Epithelial cell of proximal tubule (primary cell): Measurements from ENCODE around the gene ZNF280B. TPM values are rescaled to one million over a fixed set of nuclear protein-coding genes. Genes with fewer than 3 reads are reported as not detected.
"Not testable (repeated sequence)": the region's sequence is repeated elsewhere in the genome, so short reads cannot be mapped to it uniquely, and the experiment has no call there.

ENCODE experiments used
- DNase-seq: peaks from one replicate; pipeline ENCODE4 v3.0.0-alpha.2; 2011; ENCODE audit warnings: low read depth
- H3K4me3 ChIP-seq: 2 replicates; pipeline ENCODE4 v1.5.1; 2011; ENCODE audit warnings: low read depth, mild to moderate bottlenecking, low read length
- CTCF ChIP-seq: conservative IDR thresholded peaks from 2 replicates; pipeline ENCODE4 v1.5.1; 2012; ENCODE audit warnings: low read depth, mild to moderate bottlenecking, low read length
- total RNA-seq: library from RNA; depleted of rRNA; stranded (reverse); fragments of >200 nt; gene quantifications from 2 replicates; pipeline ENCODE4 v1.2.3, GENCODE V29; 2015

Gene ZNF280B
- total RNA-seq, 1 donor from 2014 or later: 2.4 TPM

DNA sequence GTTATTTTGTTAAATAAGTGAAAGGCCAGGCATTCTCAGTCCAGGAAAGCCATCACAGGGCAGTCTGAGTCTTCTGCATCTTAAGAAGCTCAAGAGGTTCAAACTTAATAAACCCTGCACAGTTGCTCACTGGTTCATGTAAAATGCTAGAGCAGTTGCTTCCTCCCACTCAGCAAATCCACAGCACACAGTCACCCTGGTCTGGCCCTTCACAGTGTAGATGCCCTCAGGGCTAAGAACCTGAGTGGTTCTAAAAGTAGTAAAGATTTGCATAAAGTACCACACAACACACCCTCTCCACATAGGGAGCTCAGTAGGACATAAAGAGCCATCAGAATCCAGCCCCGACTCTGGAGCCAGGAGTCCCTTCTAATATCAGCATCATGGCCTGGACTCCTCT is 58.7 kb downstream of the ZNF280B start:
- no peak overlapping the region for H3K4me3 ChIP-seq
- no peak for TF ChIP-seq CTCF
- DNase-seq: no peak

DNA sequence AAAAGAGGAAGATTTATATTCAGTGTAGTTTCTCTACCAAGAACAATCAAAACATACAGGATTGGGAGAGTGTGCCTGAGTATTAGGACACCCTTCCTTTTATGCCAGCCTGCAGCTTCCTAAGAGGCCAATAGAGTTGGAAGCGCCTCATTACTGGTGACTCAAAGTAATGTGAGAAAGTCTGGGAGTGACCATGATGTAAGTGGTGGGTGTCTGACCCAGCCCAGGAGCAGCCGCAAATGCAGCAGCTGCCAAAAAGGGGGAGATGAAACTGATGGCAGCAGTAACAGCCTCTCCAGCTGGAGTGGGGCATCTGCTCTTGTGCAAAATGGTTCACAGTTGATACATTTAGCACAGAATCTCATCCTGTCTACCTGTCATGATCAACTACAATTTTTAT is 62.0 kb downstream of the ZNF280B start:
- DNase-seq: no peak
- H3K4me3 ChIP-seq: no peak overlapping the region
- no peak for TF ChIP-seq CTCF

DNA sequence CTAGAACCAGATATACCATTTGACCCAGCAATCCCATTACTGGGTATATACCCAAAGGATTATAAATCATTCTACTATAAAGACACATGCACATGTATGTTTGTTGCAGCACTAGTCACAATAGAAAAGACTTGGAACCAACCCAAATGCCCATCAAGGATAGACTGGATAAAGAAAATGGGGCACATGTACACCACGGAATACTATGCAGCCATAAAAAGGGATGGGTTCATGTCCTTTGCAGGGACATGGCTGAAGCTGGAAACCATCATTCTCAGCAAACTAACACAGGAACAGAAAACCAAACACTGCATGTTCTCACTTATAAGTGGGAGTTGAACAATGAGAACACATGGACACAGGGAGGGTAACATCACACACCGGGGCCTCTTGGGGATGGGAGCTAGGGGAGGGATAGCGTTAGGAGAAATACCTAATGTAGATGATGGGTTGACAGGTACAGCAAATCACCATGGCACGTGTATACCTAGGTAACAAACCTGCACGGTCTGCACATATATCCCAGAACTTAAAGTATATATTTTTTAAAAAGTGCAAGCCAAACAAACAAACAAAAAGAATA is 64.4 kb downstream of the ZNF280B start:
- DNase-seq, H3K4me3 ChIP-seq: not testable (repeated sequence)

- no peak for DNase-seq
- no peak for TF ChIP-seq CTCF
- no peak overlapping the region for H3K4me3 ChIP-seq
These were observed 65.4 kb downstream of the ZNF280B start for GRCh38 chr22:22442928-22443709.

DNA sequence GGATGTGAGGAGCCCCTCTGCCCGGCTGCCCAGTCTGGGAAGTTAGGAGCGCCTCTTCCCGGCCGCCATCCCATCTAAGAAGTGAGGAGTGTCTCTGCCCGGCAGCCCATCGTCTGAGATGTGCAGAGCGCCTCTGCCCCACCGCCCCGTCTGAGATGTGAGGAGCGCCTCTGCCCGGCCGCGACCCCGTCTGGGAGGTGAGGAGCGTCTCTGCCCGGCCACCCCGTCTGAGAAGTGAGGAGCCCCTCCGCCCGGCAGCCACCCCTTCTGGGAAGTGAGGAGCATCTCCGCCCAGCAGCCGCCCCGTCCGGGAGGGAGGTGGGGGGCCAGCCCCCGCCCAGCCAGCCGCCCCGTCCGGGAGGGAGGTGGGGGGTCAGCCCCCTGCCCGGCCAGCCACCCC is 66.9 kb downstream of the ZNF280B start:
- not testable (repeated sequence) for H3K4me3 ChIP-seq, DNase-seq

GRCh38 chr22:22440188-22440587 is 68.4 kb downstream of the ZNF280B start:
- no peak for DNase-seq
- no peak for TF ChIP-seq CTCF
- no peak overlapping the region for H3K4me3 ChIP-seq

Other genes starting within 250 kb of the ZNF280B start
- gene ZNF280A, start 11.5 kb upstream of the ZNF280B start, total RNA-seq: not detected in 2 replicates
- 1.2 and 2.2 TPM in 2 replicates for gene PRAME, start 50.5 kb upstream of the ZNF280B start, total RNA-seq
- gene GGTLC2, start 135.9 kb upstream of the ZNF280B start, total RNA-seq: 0.80 TPM in 1 of 2 replicates, not detected in the other